NCI-H345 (cell line): ENCODE results near the gene ADGRE2.
"Not testable (repeated sequence)": the region's sequence is repeated elsewhere in the genome, so short reads cannot be mapped to it uniquely, and the experiment has no call there.

Experiments used
- DNase-seq: peaks from one replicate; lab custom pipeline; 2025; lab: John Stamatoyannopoulos, UW

The ADGRE2 gene

DNA sequence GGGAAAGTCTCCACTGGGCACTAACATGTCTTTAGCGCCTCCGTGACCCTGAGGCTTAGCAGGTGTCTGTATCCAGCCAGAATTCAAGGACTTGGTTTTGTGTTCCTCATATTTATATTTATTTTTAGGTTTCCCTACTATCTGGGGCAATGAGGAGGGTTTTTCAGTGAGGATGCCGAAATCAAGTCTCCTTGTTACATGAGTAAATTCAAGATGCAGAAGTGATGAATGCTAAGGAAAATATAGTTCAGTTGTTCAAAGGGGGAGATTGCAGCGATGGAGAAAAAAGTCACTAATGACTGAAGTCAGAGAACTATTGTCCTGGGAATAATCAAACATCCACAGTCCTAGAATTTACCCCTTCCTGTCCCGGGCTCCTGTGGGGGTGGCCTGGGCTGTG is 791 bp upstream of the ADGRE2 start:
- no peak for DNase-seq

DNA sequence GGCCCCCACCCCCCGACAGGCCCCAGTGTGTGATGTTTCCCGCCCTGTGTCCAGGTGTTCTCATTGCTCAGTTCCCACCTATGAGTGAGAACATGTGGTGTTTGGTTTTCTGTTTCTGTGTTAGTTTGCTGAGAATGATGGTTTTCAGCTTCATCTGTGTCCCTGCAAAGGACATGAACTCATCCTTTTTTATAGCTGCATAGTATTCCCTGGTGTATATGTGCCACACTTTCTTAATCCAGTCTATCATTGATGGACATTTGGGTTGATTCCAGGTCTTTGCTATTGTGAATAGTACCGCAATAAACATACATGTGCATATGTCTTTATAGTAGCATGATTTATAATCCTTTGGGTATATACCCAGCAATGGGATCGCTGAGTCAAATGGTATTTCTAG is 715 bp downstream of the ADGRE2 start:
- DNase-seq, result not testable (repeated sequence)

DNA sequence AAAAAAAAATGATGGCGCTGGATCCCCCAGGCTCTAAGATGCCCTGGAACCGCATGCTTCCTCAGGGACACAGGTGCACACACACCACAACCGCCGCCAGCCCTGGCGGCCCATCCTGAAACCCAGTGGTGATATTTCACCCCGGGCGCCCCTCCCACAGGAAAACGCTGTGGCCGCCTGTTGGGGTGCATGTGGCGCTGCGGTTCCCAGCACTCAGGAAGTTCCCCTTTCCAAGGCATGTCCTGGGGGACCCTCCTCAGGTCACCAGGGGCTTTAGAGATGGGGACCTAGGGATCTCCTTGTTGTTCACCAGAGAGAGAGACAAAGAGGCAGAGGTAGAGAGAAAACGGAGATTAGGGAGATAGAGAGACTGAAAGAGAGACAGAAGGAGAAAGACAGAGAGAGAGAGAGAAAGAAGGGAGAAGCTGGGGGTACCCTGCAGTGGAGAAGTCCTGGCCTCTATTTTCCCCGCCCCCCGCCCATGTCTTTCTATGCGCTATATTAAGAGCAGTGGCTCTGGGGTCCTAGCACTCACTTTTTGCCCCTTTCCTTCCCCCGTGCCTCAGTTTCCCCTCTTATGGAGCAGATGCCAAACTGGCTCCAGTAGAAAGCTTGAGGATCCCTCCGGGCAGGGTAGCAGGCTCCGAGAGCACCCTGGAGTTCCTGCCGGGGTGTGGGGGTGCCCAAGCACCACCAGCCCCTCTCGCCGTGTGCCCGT is 2.3 kb downstream of the ADGRE2 start:
- no peak for DNase-seq

DNA sequence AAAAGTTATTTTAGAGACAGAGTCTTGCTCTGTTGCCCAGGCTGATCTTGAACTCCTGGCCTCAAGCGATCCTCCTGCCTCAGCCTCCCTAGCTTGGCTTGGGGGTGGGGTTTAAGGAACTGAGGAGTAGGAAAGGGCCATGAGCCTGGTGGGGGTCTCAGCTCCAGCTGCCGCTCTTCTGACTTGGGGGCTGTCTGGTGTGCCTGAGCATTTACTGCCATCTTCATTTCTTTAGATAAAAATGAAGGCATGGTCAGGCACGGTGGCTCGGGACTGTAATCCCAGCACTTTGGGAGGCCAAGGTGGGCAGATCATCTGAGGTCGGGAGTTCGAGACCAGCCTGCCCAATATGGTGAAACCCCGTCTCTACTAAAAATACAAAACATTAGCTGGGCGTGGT is 3.0 kb downstream of the ADGRE2 start:
- DNase-seq, result not testable (repeated sequence)

DNA sequence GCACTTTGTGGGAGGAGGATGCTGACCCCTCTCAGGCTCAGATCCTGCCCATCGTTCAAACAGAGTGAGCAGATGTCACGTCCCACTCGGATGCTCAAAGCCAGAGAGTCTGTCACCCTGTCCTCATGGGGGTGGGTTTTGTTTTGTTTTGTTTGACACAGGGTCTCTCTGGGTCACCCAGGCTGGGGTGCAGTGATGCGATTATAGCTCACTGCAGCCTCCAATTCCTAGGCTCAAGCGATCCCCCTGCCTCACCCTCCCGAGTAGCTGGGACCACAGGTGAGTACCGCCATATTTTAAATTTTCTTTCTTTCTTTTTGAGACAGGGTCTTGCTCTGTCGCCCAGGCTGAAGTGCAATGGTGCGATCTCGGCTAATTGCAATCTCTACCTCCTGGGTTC is 4.0 kb downstream of the ADGRE2 start:
- no peak for DNase-seq

DNA sequence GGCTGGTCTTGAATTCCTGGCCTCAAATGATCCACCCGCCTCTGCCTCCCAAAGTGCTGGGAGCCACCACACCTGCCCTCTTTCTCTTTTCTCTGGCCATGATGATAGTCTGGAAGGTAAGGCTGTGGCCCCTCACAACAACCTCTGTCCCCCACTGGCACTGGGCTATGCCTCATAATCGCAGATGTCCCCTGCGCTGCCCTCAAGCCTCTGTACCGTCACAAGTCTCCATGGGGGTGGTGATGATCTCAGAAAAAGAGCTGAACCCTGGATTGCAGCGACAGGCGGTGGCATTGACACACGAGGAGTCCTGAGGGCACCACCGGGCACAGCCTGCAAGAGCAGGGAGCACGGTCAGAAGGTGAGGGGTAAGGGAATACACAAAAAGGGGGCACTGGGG is 4.6 kb downstream of the ADGRE2 start:
- DNase-seq, result not testable (repeated sequence)

DNA sequence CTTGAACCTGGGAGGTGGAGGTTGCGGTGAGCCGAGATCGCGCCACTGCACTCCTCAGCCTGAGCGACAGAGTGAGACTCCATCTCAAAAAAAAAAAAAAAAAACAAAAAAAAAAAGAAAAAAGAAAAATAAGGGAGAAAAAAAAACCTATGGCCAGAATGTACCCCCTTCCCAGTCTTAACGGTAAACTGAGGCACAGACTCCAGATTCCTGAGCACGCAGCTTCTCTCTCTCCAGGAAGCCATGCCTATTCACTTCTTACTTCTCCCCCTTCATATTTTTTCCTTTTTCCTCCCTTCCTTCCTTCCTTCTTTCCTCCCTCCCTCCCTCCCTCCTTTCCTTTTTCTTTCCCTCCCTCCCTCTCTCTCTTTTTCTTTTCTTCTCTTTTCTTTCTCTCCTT is 5.4 kb downstream of the ADGRE2 start:
- no peak for DNase-seq

DNA sequence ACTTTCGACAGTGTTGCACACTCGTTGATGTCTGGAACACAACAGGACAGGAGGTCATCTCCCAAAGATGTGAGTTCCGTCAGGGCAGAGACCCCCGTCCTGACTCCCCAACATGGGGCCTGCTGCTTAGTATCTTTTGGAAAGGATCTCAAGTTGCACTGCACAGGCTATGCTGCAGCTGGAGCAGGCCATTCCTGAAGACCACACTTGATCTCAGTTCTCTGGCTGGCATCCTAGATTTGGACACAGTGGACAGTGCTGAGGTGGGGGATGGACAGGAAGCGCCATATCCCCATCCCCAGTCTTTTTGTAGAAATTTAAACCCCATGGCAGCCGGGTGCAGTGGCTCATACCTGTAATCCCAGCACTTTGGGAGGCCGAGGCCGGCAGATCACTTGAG is 5.9 kb downstream of the ADGRE2 start:
- DNase-seq, result no peak

DNA sequence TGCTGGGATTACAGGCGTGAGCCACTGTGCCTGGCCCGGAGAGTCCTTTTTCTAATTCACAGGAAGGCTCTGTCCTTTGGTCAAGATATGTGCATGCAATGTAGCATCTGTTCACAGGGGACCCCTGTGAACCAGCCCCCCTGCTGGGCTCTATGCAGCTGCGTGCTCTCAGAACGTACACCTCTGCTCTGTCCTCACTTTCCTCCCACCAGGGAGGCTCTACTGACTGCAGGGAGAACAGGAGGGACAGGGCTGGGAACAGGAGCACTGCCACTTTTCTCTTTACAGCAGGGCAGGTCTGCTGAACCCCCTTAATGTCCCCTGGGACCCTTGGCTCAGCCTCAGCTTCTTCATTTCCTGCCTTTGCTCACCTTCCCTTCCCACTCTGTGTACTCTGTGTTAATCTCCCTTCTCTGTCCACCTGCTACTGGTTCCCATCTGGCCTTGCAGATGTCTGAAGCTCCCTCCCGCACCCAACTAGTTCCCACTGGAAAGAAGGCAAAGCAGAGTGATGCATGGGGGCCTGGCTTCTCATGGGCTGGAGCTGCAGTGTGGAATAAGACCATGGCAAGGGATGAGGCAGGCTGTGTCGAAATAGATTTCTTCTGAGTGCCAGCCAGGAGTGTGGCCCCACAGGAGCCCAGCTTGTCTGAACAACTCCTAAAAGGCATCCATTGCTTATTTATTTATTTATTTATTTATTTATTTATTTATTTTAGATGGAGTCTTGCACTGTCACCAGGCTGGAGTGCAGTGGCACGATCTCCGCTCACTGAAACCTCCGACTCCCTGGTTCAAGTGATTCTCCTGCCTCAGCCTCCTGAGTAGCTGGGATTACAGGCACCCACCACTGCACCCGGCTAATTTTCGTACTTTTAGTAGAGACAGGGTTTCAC is 7.2 kb downstream of the ADGRE2 start:
- DNase-seq, result no peak

DNA sequence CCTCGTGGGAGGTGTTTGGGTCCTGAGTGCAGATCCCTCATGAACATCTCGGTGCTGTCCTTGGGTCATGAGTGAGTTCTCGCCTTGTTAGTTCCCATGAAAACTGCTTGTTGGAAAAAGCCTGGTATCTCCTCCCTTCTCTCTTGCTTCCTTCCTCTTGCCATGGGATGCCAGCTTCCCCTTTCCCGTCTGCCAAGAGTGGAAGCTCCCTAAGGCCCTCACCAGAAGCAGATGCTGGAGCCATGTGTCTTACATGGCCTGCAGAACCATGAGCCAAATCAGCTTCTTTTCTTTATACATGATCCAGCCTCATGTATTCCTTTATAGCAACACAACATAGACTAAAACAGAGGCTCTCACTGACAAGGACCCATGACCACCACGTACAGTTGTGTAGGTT is 8.2 kb downstream of the ADGRE2 start:
- no peak for DNase-seq

DNA sequence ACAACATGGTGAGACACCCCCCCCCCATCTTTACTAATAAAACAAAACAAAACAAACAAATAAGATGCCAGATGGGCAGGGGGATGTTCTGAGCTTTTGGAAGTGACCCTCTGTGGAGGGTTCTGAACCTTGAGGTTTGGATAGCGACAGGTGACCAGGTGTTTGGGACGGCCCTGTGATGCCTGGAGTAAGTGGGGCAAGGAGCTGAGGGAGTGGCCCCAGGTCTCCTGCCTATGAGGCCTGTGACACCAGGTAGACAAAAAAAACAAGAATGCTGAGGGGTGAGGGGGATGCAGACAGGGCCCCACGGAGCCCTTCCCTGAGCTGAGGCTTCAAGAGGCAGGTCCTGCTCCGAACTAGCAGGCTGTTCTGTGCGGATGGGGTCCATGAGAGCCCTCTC is 9.2 kb downstream of the ADGRE2 start:
- no peak for DNase-seq

DNA sequence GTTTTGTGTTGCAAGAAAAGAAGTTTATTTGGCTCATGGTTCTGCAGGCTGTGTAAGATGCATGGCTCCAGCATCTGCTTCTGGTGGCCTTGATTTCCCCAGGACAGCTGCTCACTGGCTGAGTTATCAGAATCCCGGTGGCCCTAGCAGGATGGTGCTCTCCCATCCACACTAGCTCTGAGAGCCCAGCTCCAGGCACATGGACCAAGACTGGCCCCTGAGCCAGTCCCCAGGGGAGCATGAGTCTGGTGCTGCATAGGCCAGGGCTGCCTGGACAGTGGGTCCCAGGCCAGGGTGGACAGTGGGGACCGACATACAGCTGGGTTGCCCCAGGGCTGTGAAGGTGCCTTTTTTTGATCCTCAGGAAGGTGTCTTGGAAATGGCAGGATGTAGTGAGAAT is 10.4 kb downstream of the ADGRE2 start:
- DNase-seq, result no peak

DNA sequence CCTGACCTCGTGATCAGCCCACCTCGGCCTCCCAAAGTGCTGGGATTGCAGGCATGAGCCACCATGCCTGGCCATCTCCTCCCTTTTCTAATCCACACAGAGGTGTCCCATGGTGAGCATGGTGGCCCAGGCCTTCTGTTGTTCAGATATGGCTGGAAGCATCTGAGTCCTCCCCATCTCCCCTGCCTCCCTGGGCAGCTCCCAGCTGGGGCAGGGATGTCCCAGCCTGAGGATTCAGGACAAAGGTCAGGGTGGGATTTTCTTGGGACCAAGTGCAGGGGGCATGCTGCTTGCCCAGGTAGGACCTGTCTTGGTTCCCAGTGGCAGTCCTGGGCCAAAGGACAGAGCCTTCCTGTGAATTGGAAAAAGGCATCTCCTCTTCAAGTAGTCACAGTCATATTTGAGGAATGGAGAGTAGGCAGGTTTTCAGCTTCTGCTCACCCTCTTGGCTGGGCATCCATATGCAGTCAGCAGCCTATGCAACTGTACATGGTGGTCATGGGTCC is 10.8 kb downstream of the ADGRE2 start:
- no peak for DNase-seq

DNA sequence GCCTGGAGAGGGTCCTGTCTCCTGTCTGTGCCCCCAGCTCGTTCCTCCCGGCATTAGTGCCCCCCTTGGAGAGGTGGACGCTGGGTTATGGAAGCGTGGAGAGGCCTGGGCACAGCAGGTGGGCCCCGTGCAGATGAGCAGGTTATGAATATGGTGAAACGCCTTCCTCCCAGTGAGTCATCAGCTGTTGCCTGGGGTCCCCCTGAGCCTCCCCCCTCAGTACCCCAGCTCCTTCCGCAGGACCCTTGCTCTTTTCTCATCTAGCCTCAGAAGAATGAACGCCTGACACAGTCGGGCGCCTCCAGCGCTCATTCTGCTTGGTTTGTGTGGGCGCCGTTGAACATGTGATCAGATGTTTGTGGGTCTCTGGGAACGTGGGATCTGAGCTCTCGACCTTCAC is 12.5 kb downstream of the ADGRE2 start:
- DNase-seq, result not testable (repeated sequence)

DNA sequence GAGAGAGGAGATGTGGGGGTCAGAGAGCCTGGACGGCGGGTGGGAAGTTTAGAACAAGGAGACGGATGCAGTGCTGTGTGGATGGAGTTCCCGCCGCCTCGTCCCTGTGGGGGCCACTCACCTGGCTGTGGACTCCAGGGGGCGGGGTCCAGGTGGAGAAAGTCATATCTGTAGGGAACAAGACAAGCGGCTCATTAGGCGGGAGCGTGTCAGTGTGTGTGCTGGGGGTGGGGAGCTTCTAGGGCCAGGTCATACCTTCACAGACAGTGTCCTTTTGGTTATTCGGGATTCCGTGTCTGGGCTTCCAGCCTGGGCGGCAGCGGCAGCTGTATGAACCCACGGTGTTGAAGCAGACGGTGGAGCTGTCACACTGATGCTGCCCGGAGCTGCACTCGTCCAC is 13.0 kb downstream of the ADGRE2 start:
- not testable (repeated sequence) for DNase-seq

DNA sequence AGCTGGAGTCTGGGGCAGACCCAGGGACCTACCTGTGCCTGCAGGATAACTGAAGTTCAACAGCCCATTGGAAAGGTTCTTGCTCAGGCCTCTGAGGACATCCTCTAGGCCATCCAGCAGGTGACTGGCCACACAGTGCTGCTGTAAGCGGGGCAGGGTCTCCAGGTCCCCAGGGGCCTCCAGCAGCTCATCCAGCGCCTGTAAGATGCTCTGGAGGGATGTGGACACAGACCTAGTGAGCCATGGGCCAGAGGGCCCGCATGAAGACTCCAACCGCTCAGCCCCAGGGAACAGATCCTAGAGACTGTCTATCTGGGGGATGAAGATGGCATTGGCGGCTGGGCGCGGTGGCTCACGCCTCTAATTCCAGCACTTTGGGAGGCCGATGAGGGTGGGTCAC is 14.0 kb downstream of the ADGRE2 start:
- no peak for DNase-seq

DNA sequence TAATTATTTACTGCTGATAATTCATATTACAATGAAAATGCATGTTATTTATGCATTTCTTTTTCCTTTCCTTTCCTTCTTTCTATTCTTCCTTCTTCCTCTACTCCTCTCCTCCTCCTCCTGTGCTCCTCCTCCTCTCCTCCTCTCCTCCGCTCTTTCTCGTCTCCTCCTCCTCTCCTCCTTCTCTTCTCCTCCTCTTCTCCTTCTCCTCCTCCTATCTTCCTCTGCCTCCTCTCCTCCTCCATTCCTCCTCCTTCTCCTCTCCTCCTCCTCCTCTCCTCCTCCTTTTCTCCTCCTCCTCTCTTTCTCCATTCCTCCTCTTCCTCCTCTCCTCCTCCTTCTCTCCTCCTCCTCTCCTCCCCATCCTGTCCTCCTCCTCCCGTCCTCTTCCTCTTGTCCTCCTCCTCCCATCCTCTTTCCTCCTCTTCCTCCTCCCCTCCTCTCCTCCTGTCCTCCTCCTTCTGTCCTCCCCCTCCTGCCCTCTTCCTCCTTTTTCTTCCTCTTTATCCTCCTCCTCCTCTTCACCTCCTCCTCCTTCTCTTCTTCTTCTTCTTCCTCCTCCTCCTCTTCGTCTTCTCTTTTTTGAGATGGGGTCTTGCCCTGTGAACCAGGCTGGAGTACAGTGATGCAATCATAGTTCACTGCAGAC is 14.7 kb downstream of the ADGRE2 start:
- DNase-seq, result no peak

DNA sequence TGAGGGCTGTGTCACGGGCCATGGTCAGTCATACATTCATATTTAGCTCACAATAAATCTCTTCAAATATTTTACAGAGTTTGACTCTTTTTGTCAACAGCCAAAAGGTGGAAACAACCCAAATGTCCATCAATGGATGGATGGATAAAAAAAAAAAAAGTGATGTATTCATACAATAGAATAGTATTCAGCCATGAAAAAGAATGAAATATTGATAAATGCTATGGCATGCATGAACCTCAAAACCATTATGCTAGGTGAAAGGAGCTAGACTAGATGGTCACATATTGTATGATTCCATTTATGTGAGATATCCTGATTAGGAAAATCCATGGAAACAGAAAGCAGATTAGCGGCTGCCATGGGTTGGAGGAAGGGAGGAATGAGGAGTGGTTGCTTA is 16.2 kb downstream of the ADGRE2 start:
- DNase-seq, result no peak

DNA sequence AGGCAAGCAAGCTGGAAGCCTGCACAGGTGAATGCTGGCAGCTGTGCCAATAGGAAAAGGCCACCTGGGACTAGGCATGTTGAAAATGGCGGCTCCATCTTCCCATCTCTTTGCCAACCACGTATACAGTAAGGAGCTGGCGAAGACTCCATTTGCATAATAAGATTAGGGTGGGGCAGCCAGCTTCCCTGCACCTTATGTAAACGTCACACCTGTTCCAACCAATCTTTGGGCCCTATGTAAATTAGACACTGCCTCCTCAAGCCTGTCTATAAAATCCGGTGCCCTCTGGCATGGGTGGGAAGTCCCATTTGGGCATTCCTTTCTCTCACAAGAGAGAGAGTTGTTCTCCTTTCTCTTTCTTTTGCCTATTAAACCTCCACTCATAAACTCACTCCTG is 16.8 kb downstream of the ADGRE2 start:
- DNase-seq, result no peak

DNA sequence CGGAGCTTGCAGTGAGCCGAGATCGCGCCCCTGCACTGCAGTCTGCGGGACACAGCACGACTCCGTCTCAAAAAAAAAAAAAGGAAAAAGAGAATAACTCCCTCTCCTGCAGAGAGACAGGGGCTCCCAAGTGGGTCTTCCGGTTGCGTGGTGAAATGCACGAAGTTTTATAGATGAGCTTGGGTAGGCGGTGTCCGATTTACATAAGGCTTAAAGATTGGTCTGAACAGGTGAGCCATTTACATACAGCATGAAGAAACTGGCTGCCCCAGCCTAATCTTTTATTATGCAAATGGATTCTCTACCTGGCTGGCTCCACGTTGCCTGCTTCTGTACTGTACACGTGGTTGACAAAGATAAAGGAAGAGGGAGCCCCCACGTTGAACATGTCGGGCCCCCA is 19.5 kb downstream of the ADGRE2 start:
- peak; percentile 17 for DNase-seq

DNA sequence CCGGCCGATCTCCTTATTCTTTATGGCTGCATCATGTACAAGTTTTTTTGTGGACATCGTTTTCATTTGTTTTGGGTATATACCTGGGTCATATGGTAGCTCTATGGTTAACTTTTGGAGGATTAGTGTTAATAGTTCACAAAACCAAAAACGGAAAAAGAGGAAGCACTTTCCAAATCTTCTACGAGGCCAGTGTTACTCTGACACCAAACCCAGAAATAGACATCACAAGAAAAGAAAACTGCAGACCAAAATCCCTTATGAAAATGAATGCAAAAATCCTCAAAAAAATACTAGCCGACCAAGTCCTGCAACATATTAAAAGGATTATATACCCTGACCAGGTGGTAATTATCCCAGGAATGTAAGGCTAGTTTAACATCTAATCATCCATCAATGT is 29.8 kb downstream of the ADGRE2 start:
- DNase-seq, result no peak

DNA sequence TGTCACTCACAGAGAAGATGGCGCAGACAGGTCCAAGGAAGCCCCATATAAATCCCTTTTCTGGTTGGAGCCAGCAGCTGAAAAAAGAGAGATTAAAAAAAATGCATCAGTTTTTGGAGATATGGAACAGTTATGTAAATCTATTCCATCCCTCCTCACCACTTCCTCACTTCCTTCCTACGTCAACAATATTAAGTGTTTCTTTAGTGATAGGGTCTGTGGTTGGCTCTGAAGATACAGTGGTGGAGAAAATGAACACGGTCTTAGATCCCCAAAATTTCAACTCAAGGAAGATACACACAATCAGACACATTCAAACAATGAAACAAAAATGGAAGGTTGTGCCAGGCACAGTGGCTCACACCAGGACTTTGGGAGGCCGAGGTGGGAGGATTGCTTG is 31.5 kb downstream of the ADGRE2 start:
- no peak for DNase-seq

DNA sequence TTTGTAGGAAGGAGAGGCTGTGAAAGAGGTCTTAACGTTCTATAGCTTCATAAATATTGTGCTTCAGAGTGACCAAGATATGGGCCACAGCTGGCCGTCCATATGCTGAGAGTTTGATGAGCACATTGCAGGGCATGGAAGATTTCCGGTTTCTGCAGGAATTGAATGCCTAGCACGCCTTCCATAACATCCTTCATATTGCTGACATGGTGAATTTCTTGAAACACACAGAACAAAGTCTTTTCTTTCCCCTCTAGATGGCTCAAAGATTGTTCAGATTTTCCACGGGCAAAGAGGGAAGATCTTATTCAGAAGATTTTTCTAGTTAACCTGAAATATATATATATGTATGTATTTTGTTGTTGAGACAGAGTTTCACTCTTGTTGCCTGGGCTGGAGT is 42.4 kb downstream of the ADGRE2 start:
- no peak for DNase-seq
